SH-SY5Y (cell line): ENCODE results near the gene HOXD1.

ENCODE experiments used
- GATA2 ChIP-seq: IDR thresholded peaks from 2 replicates; pipeline ENCODE4 v1.6.1; 2011; ENCODE audit warnings: mild to moderate bottlenecking, low read depth, low read length
- GATA3 ChIP-seq: IDR thresholded peaks from 2 replicates; pipeline ENCODE4 v1.6.1; 2011; ENCODE audit warnings: low read depth, mild to moderate bottlenecking, low read length, moderate library complexity

HOXD1 gene

GRCh38 chr2:176178757-176179295 lies 9.6 kb upstream of the HOXD1 start:
- no peak for TF ChIP-seq GATA3
- TF ChIP-seq GATA2 = no peak

GRCh38 chr2:176181551-176181950 lies 6.9 kb upstream of the HOXD1 start:
- TF ChIP-seq GATA3 = no peak
- no peak for TF ChIP-seq GATA2

- TF ChIP-seq GATA3 (no peak), GATA2 (no peak)
Observed at GRCh38 chr2:176182671-176183070, 5.8 kb upstream of the HOXD1 start.

- TF ChIP-seq GATA3 = no peak
- no peak for TF ChIP-seq GATA2
Observed at GRCh38 chr2:176184749-176185148, 3.7 kb upstream of the HOXD1 start.

- TF ChIP-seq GATA2 (no peak), GATA3 (no peak)
Observed at GRCh38 chr2:176186024-176186423, 2.4 kb upstream of the HOXD1 start.

GRCh38 chr2:176187200-176187898 lies 1.1 kb upstream of the HOXD1 start:
- TF ChIP-seq GATA2 (no peak; the same call in 1 of the 2 replicates), GATA3 (no peak)

GRCh38 chr2:176188774-176189680 lies 559 bp downstream of the HOXD1 start:
- TF ChIP-seq GATA3 (no peak), GATA2 (no peak)

GRCh38 chr2:176189681-176190641 lies 1.5 kb downstream of the HOXD1 start:
- no peak for TF ChIP-seq GATA3
- TF ChIP-seq GATA2 = no peak

GRCh38 chr2:176192351-176192750 lies 3.9 kb downstream of the HOXD1 start:
- no peak for TF ChIP-seq GATA3
- no peak for TF ChIP-seq GATA2

- TF ChIP-seq GATA2 = no peak
- TF ChIP-seq GATA3 = no peak
Observed at GRCh38 chr2:176193048-176193447, 4.6 kb downstream of the HOXD1 start.

GRCh38 chr2:176199902-176200301 lies 11.4 kb downstream of the HOXD1 start:
- TF ChIP-seq GATA3 (no peak), GATA2 (no peak)

GRCh38 chr2:176200971-176201370 lies 12.5 kb downstream of the HOXD1 start:
- no peak for TF ChIP-seq GATA2
- no peak for TF ChIP-seq GATA3

- no peak for TF ChIP-seq GATA3
Observed at GRCh38 chr2:176202491-176202890, 14.0 kb downstream of the HOXD1 start.
